Measurements from ENCODE around the gene RNF152. TPM values are rescaled to one million over a fixed set of nuclear protein-coding genes. Genes with fewer than 3 reads are reported as not detected.
"Not testable (repeated sequence)": the region's sequence is repeated elsewhere in the genome, so short reads cannot be mapped to it uniquely, and the experiment has no call there.

RNF152 gene
- total RNA-seq, 1 experiment from 2014 or later: 3.6 TPM

DNA sequence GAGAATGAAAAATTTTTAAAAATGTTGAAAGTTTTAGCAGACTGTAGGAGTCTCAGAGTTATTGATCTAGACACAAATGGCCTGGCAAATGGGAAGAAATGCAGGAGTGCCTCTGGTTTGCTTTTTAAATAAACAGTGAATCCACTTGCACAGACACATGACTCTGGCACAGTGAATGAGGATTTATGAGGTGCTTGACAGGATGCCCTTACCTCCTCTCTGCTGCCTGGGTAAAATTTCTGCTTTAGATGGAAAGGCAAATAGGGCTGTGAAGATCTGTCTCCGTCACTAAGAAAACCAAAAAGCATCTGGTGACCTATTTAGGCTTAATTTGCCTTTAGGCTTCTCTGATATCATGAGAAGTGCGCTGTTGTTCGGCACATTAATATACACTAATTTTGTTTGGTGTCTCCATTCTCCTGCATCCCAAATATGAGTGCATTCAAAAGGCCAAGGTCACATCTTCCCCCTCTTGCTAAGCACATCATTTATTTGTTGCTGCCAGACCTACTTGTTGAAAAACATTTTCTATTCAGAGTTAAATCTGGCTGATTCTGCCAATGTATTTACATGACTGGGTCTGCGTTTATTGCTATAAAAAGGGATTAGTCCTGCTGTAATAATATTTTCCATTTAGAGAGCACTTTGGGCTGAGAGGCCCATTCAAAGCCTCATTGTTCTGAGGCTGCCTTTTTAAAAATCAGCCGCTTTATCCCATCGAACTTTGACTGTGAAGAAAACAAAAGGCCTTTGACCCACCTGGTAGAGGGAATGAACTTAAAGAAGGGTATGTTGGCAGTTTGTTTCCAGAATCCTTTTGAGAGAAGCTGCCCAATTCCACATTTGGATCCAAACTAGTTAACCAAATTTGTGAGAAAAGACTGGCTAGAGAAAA is 94.9 kb downstream of the RNF152 start:
- no TSS peak for BruUV-seq (replicated peaks)
- ChIA-PET POLR2A (ENCODE audit: low non-redundant PET) (no interaction called here), CTCF (no interaction called here)
- Histone ChIP-seq H3K27ac (ENCODE audit: low read depth, low read length, poor library complexity, severe bottlenecking) (no peak overlapping the region), H3K9me3 (ENCODE audit: low read depth, low read length, poor library complexity, severe bottlenecking) (no peaks in the 10 kb centered on the region), H3K27me3 (replicated peaks; ENCODE audit: insufficient read depth, low read depth, low read length, poor library complexity) (no peaks in the 10 kb centered on the region), H3K4me1 (ENCODE audit: insufficient read depth, low read length, poor library complexity, severe bottlenecking) (no peaks in the 10 kb centered on the region), H3K36me3 (ENCODE audit: insufficient read depth, low read length, poor library complexity, severe bottlenecking) (no peaks in the 10 kb centered on the region), H3K4me3 (ENCODE audit: low read depth, low read length, poor library complexity, severe bottlenecking) (no peak overlapping the region)
- DNase-seq (ENCODE audit: low spot score): no peak
- TF ChIP-seq, protein P1, sequence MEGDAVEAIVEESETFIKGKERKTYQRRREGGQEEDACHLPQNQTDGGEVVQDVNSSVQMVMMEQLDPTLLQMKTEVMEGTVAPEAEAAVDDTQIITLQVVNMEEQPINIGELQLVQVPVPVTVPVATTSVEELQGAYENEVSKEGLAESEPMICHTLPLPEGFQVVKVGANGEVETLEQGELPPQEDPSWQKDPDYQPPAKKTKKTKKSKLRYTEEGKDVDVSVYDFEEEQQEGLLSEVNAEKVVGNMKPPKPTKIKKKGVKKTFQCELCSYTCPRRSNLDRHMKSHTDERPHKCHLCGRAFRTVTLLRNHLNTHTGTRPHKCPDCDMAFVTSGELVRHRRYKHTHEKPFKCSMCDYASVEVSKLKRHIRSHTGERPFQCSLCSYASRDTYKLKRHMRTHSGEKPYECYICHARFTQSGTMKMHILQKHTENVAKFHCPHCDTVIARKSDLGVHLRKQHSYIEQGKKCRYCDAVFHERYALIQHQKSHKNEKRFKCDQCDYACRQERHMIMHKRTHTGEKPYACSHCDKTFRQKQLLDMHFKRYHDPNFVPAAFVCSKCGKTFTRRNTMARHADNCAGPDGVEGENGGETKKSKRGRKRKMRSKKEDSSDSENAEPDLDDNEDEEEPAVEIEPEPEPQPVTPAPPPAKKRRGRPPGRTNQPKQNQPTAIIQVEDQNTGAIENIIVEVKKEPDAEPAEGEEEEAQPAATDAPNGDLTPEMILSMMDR (conservative IDR thresholded peaks at IDR 0.05; ENCODE audit: low read depth, low read length): no peak
- TF ChIP-seq EZH2 (IDR thresholded peaks at IDR 0.05; ENCODE audit: borderline replicate concordance, low read depth, low read length, poor library complexity, severe bottlenecking): no peak
- intact Hi-C loops (cut with micrococcal nuclease; ENCODE audit: unreplicated experiment): no loop called here

DNA sequence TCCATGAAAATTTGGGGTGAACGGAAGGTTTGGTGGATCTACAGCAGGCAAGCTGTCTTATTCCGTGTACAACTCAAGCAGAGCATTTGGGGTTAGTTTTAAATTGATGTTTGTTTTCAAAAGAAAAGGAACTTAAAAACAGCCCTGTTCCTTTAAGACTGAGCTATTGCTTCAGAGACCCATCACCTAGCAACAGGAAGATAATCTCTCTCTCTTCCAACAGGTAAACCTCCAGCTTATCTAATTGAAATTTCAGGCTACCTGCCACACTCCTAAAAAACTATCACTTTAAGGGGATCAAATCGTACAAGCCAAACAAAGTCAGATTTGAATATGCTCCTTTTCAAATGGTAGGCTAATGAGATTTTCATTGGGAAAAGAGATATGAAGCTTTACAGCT is 101.8 kb downstream of the RNF152 start:
- CTCF ChIA-PET: no interaction called here
- no peaks in the 10 kb centered on the region for H3K36me3 ChIP-seq (ENCODE audit: insufficient read depth, low read length, poor library complexity, severe bottlenecking)
- TF ChIP-seq EZH2 (IDR thresholded peaks at IDR 0.05; ENCODE audit: borderline replicate concordance, low read depth, low read length, poor library complexity, severe bottlenecking): no peak
- TF ChIP-seq, protein P1 (conservative IDR thresholded peaks at IDR 0.05; ENCODE audit: low read depth, low read length): no peak
- intact Hi-C loops (cut with micrococcal nuclease; ENCODE audit: unreplicated experiment): no loop called here
- no peak overlapping the region for H3K27ac ChIP-seq (ENCODE audit: low read depth, low read length, poor library complexity, severe bottlenecking)
- no TSS peak for BruUV-seq (replicated peaks)
- no peaks in the 10 kb centered on the region for H3K4me1 ChIP-seq (ENCODE audit: insufficient read depth, low read length, poor library complexity, severe bottlenecking)
- no peaks in the 10 kb centered on the region for H3K27me3 ChIP-seq (replicated peaks; ENCODE audit: insufficient read depth, low read depth, low read length, poor library complexity)
- no peaks in the 10 kb centered on the region for H3K9me3 ChIP-seq (ENCODE audit: low read depth, low read length, poor library complexity, severe bottlenecking)
- no peak for DNase-seq (ENCODE audit: low spot score)
- POLR2A ChIA-PET (ENCODE audit: low non-redundant PET): no interaction called here
- no peak overlapping the region for H3K4me3 ChIP-seq (ENCODE audit: low read depth, low read length, poor library complexity, severe bottlenecking)

DNA sequence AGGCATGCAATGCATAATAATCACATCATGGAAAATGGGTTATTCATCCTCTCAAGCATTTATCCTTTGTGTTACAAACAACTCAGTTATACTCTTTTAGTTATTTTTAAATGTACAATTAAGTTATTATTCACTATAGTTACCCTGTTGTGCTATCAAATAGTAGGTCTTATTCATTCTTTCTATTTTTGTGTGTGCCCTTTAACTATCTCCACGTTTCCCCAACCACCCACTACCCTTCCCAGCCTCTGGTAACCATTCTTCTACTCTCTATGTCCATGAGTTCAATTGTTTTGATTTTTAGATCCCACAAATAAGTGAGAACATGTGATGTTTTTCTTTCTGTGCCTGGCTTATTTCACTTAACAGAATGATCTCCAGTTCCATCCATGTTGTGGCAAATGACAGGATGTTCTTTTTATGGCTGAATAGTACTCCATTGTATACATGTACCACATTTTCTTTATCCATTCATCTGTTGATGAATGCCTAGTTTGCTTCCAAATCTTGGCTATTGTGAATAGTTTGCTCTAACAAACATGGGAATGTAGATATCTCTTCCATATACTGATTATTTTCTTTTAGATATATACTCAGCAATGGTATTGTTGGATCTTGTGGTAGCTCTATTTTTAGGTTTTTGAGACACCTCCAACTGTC is 105.7 kb downstream of the RNF152 start:
- H3K4me3 ChIP-seq (ENCODE audit: low read depth, low read length, poor library complexity, severe bottlenecking); H3K36me3 ChIP-seq (ENCODE audit: insufficient read depth, low read length, poor library complexity, severe bottlenecking); H3K9me3 ChIP-seq (ENCODE audit: low read depth, low read length, poor library complexity, severe bottlenecking); CTCF ChIA-PET; BruUV-seq (replicated peaks); H3K27ac ChIP-seq (ENCODE audit: low read depth, low read length, poor library complexity, severe bottlenecking); intact Hi-C loops (cut with micrococcal nuclease; ENCODE audit: unreplicated experiment); DNase-seq (ENCODE audit: low spot score); POLR2A ChIA-PET (ENCODE audit: low non-redundant PET); H3K27me3 ChIP-seq (replicated peaks; ENCODE audit: insufficient read depth, low read depth, low read length, poor library complexity); H3K4me1 ChIP-seq (ENCODE audit: insufficient read depth, low read length, poor library complexity, severe bottlenecking): not testable (repeated sequence)
